Activated T-cell treated with anti-CD3 and anti-CD28 coated beads for 48 hours (primary cell): Measurements from ENCODE around the gene PLA2G12A.
A peak's percentile ranks its signal among the peaks of the same experiment; 100 is the strongest.
"Not testable (repeated sequence)": the region's sequence is repeated elsewhere in the genome, so short reads cannot be mapped to it uniquely, and the experiment has no call there.

Experiments
- DNase-seq: peaks from one replicate; pipeline ENCODE4 v3.0.0-alpha.2; 2020; ENCODE audit warnings: low read depth

Gene PLA2G12A

DNA sequence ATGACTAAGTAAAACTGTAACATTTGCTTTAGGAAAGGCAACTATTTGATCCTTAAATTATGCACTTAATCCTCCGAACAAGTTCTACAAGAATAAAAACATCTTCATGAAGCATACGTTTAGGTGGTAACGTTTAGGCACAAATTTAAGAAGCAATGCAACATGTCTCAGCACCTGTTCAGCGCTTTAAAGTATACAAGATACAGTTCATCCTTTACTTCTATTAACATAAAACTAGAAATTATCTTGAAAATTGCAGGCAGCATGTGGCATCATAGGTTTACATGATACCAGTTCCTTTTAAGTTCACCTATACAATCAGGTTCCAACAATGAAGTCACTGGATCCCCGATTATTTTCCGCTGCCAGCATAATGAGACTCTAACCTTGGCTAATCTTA lies 1.5 kb downstream of the PLA2G12A start:
- no peak for DNase-seq

DNA sequence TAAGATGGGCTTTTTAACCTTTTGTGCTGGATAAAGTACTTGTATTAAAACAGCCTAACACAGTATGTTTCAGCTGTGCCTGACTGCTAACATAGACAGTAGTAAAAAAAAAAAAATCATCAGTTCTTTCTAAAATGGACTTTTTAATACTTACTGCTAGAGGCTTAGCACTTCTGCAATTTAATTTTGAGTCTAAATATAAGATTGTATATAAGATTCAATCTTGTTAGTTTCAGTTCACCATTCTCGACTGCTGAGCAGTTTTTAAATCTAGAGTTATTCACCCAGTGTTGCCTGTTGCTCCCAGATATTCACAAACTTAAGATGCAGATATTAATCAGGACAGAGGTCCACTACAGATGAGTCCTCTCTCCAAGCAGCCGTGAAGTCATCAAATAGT lies 6.8 kb downstream of the PLA2G12A start:
- DNase-seq, result no peak

DNA sequence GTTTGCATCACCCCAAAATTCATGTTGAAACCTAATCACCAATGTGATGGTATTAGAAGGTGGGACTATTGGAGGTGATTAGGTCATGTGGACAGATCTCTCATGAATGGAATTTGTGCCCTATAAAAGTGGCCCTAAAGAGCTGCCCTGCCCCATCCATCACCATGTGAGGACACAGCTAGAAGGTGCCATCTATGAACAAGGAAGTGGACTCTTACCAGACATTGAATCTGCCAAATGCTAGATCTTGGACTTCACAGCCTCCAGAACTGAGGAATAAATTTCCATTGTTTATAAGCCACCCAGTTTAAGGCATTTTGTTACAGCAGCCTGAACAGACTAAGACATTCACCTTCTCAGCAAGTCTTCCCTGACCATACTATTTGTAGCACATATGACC lies 7.5 kb downstream of the PLA2G12A start:
- DNase-seq, result no peak

DNA sequence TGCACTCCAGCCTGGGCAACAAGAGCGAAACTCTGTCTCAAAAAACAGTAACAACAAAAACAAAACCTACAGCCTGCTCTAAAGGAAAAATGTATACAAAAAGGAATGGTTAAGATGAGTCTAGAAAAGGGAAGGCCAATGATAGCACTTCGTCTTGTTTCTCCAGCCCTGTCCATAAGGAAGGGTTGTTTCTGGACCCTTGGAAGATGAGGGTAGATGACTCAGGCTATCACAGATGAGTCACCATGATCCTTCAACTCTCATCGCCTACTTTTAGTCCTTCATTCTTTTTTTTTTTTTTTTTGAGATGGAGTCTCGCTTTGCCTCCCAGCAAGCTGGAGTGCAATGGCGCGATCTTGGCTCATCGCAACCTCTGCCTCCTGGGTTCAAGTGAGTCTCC lies 8.8 kb downstream of the PLA2G12A start:
- DNase-seq, result no peak

DNA sequence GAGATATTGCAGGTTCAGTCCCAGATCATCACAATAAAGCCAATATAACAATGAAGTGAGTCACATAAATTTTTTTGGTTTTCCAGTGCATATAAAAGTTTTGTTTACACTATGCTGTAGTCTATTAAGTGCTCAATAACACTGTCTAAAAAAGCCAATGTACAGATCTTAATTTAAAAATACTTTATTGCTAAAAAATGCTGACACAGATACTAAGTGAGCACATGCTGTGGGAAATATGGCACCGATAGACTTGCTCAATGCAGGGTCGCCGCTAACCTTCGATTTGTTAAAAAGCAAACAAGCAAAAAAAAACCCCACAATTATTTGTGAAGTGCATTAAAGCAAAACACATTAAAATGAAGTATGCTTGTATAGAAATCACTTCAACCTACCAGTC lies 10.3 kb downstream of the PLA2G12A start:
- no peak for DNase-seq

DNA sequence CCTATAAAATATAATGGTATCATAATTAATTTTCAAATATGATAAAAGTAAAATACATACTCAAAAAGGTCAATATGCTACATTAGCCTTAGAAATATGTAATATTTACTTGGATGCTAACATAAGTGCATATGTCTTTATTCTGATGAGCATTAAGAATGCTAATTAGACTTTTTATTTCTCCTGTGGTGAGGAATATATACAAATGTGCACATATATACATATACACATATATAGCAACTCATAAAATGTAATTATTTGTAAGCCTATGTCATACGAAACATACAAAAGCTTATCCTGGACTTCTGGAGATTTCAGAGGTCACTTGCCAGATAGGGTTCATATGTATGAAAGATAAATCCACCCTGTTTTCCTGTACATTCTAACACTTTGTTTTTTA lies 11.1 kb downstream of the PLA2G12A start:
- no peak for DNase-seq

DNA sequence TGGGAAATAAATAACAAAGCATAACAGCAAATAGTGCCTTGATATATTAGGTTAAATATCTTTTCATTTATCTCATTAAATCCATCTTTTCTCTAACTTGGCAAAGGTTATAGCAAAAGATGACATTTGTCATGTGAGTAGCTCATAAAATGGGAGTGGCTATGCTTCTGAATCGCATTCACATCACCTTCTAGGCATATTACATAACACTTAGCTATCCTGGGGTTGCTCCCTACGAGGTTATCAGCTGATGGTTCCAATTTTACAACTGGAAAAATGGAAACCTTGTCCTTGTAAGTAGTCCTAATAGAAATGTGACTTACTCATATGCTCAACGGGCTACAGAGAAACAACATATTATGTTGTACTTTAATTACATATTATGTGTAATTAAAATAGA lies 16.4 kb downstream of the PLA2G12A start:
- DNase-seq, result no peak

DNA sequence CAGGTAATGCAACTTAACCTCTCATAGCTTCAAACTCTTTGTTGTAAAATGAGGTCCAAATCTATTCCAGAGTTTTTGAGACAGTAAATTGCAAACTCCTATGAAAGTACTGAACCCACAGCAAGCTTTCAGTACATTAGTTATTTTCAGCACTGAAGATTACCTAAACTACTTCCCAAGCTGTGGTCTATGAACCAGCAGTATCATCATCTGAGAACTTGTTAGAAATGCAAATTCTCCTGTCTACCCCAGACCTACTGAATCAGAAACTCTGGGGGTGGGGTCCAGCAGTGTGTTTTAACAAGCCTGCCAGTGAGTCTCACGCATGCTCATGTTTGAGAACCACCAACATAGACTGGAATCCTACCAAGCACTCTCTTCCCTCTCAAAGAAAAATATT lies 20.9 kb downstream of the PLA2G12A start:
- DNase-seq, result no peak

DNA sequence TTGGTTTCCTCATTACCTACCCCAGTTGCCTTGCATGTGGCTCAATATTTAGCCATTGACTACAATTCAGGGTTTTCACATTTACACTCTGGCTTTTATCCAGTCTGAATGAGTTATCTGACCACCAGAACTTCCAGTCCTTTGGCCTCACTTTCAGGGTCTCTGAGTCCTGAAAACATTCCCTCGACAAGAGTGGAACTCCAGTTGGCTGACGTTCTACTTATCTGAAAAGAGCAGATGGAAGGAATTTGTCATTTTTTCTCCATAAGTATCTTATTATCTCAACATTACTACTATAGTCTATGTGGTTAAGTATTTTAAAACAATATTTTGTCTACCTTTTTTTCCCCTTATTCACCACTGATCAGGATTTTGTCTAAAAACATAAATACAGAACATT lies 21.4 kb downstream of the PLA2G12A start:
- DNase-seq, result no peak

DNA sequence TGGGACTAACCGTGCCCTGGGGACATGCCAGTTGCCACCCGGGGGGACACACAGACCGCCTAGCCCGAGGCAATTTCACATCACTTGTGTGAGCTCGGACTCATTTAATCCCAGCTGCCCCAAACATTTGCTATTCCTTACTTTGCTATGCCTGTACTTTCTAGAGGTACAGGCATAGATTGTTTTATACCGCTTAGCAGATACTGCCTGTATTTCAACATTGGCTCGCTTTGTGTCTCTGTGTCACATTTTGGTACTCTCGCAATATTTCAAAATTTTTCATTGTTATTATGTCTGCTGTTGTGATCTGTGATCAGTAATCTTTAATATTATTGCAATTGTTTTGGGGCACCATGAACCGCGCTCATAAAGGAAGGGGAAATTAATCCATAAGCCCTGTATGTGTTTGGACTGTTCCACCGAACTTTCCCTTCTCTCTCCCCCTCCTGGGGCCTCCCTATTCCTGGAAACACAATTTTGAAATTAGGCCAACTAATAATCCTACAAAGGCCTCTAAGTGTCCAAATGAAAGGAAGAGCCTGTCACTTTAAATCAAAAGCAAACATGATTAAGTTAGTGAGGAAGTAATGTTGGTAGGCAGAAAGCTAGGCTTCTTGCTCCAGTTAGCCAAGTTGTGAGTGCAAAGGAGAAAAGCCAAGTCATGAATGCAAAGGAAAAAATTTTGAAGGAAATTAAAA lies 26.1 kb downstream of the PLA2G12A start:
- DNase-seq, result no peak

DNA sequence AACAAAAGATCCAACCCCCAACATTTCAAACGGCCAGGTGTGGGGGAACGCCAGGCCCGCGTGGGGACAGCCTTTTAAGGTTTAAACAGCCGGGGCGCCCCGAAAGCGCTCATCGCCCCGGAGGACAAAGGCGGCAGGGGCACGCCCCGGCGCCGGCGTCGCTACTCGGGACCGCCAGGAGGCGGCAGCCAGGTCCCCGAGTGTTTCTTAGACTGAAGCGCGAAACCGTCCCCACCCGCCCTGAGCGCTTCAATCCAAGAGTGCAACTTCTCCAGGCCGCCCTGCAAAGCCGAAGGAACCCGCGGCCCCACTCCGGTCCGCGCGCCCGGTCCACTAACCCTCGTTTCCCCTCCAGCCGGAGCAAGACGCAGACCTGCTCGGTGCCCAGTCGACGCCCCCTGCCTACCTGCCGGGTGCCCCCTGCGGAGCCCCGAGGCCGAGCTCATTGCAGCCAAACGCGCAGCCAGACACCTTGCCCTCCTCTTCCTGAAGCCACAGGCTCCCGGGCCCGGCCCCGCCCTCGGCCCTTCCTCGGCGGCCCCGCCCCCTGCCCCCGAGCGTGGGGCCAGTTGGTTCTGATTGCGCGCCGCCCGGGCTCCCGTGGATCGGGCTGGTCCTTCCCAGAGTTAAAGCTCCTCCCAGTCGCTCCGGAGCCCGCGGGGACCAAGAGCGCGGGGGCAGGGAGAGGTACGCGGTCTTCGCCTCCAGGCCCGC lies 26.8 kb downstream of the PLA2G12A start, which contains the start of gene CASP6:
Gene CASP6 (minus strand): TSS at position 496 of the 714 bp plus-strand sequence. CDS start 50 bp downstream, at position 446.
- DNase-seq, result peak; percentile 70

DNA sequence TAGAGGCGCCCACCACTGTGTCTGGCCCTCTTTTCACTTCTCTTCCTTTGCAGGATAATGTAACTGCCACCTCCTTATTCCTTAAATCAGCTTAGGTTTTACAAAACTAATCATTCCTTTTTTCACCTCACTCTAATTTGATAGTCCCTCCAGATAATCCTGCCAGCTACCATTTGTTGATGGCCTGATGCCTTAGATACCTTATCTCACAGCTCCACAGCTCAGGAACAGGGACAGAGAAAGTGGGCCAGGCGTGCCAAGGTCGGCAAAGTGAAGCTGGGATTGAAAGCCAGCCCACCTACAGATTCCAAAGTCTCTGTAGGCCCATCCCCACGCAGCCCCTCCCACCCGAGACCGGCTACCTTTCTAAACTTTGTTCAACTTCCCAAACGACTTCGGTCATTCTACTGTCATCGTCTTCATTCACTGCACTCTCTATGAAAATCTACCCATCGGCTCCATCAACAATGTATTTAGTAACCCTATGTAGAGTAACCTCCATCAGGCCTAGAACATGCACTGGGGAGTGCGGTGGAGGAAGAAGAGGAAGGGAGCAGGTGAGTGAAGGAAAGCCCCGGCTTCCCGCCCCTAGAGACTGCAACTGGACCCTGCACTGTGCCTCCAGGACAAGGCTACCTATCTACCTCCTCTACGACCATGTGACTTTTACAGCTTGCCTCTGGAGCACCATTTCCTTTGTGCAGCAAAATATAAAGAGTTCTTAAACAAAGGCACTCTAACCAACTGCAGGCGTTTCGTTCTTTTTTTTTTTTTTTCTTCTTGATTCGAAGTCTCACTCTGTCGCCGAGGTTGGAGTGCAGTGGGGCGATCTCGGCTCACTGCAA lies 28.1 kb downstream of the PLA2G12A start:
- no peak for DNase-seq

DNA sequence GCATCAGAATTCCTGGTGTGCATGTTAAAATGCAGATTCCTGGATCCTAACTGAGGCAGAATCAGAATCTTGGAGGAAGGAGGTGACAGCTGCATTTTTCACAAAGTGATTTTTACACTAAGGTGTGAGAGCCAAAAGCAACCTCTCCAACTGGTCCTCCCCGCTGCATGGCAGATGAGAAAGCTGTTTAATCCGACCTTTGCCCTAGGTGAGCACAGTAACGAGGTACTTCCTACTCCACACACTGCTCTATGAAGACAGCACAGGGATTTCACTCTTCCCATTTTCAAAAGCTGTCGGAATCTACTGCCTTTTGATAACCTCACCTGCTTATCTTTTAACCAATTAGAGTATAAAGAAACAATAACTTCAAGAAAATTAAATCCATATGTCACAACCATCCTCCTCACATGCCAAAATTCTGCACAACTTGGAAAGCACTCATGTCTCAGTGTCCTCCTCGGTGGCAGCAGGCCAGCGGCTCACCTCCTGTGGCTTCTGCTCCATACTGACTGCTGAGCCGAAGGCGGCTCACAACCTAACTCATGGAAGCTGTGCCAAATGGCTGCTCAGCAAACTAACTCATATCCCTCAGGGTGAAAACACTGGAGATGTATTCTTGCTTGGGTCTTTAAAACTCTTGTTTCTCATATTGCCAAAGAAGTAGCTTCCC lies 30.2 kb downstream of the PLA2G12A start:
- no peak for DNase-seq

DNA sequence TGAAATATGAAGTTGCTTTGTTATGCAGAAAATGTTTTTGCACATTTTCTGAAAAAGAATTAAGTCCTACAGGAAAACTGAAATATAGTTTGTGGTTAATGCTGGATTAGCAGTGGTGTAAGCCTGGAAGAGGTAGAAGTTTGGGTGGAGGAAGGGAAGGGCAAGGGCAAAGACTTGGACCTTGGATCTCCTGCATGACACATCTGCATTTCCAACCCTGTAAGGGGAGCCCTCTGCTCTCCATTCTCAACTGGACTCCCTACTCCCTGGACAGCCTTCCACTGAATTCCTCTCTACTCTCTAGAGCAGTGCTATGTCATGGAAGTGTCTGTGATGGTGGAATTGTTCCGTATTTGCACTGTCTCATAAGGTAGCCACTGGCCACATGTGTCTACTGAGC lies 31.2 kb downstream of the PLA2G12A start:
- DNase-seq, result no peak

DNA sequence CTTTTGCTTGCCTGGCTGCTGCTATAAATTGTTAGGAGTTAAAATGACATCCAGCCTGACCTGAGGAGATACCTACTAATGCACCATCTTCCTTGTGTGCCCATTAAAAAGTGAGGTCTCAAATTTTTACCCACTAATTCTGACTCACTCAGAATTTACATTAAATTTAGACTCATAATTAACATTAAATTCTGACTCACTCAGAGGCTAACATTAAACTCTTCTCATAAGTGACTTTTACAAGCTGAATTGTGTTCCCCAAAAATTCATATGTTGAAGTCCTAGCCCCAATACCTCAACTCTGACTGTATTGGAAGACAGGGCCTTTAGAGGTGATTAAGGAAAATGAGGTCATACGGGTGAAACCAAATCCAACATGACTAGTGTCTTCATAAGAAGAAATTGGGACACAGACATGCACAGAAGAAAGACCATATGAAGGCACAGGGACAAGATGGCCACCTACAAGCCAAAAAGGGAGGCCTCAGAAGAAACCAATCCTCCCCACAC lies 38.4 kb downstream of the PLA2G12A start:
- no peak for DNase-seq

DNA sequence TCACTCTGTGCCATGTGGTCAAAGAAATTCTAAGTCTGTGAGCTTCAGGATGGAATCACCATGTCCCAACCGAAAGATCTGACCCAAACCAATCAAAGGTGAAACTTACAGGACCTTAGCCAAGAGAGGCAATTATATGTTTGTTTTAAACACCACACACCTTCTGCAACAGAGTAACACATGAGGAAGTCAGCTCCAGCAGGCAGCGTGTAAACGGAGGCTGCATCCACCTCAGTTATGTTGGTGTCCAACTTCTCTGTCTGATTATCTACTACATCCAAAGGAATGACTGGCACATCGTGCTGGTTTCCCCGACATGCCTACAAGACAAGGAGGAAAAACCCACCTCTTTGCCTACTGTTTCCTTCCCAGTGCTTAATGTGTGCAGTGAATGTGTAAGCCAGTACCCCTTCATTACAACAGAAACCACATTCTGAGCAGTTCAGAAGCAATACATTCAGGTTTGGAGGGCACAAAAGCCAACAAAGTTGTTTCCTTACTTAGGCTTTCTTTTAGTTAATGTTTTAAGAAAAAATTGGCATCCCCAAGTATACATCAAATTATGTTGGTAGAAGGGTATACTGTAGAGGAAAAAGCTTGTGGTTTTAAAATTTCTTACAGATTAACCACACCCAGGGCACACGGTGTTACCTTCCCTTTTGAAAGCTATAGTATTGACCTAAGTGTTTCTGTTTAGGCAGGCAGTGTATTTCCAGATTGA lies 39.0 kb downstream of the PLA2G12A start:
- no peak for DNase-seq

DNA sequence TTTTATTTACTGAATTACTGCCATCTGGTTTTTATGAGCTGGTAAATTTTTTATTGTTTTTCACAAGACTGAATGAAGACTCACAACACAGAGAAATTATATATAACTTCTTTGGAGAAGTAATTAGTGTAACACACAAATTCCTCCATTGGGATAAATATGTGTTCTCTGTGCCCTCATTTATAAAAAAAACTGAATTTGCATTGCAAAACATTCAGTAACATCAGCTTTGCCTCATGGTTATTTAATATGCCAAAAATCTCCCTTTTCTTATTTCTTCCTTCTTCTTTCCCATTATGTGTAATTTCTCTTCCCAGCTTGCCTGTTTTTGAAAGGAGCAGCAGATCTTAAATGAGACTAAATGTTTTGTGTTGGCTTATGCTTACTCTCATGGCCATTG lies 45.1 kb downstream of the PLA2G12A start:
- DNase-seq, result no peak

DNA sequence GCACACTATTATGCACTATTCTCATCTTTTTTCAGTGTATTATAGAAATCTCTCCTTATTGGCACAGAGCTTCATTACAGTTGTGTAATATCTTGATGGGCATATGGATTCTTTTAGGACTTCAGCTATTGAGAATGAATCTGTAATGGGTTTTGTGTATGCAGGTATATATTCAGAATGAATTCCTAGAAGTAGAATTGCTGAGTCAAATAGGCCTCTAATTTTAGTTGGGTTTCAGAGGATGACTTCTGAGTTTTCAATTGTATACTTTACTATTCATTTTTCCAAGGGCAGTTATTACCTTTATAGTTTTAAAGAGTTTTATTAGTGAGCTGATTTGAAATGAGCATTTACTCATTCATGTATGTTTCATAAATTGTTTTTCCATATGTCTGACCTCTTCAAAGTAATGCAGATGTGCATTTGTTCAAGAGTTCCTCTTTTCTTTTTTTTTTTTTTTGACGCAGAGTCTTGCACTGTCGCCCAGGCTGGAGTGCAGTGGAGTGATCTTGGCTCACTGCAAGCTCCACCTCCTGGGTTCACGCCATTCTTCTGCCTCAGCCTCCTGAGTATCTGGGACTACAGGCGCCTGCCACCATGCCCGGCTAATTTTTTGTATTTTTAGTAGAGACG lies 46.1 kb downstream of the PLA2G12A start:
- no peak for DNase-seq

DNA sequence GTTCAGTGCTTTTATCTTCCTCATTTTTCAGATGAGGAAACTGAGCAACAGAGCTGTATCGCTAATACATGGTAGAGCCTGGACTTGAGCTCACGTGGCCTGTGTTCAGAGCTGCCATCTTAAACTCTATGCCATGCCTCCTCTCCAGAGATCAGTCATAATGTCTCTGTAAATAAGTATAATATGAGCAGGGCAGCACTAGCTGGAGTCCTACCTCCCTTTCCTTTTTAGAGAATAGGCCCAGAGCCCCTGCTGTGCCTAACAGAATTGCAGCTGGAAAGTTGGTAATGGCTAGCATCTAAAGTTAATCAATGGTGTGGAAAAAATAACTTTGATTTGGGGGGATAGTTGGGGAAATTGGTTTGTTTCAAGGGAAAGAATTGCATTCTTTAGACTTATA lies 47.0 kb downstream of the PLA2G12A start:
- no peak for DNase-seq

DNA sequence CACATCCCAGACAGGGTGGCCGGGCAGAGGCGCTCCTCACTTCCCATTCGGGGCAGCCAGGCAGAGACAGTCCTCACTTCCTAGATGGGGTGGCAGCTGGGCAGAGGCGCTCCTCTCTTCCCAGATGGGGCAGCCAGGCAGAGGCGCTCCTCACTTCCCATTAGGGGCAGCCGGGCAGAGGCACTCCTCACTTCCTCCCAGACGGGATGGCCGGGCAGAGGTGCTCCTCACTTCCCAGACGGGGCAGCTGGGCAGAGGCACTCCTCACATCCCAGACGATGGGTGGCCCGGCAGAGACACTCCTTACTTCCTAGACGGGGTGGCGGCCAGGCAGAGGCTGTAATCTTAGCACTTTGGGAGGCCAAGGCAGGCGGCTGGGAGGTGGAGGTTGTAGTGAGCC lies 50.9 kb downstream of the PLA2G12A start:
- DNase-seq, result not testable (repeated sequence)

DNA sequence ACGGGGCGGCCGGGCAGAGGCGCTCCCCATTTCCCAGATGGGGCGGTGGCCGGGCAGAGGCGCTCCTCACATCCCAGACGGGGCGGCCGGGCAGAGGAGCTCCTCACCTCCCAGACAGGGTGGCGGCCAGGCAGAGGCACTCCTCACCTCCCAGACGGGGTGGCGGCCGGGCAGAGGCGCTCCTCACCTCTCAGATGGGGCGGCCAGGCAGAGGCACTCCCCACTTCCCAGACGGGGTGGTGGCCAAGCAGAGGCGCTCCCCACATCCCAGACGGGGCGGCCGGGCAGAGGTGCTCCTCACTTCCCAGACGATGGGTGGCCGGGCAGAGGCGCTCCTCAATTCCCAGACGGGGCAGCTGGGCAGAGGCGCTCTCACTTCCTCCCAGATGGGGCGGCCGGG lies 51.4 kb downstream of the PLA2G12A start:
- DNase-seq, result not testable (repeated sequence)
